Esophagus squamous epithelium (tissue), 4 donors: ENCODE data around the gene BFSP1.

ENCODE experiments used
- CTCF ChIP-seq, 6 experiments: fragments of 450-650 bp in 4 of 6; fragments of 200-600 bp in 2 of 6; sonication (generic) in 2 of 6; IDR thresholded peaks; one replicate each; pipeline ENCODE4 v1.5.1; 2016 to 2019; ENCODE audit warnings: antibody characterized with exemption in 6 of 6, mild to moderate bottlenecking in 4 of 6, moderate library complexity in 4 of 6
- POLR2A ChIP-seq, 4 donors: fragments of 450-650 bp; IDR thresholded peaks; one replicate each; pipeline ENCODE4 v1.6.1; 2017; ENCODE audit warnings: antibody characterized with exemption in 4 of 4, mild to moderate bottlenecking in 4 of 4, moderate library complexity in 3 of 4

- TF ChIP-seq CTCF (IDR thresholded peaks at IDR 0.05) (no peak), POLR2A (IDR thresholded peaks at IDR 0.05) (no peak)
These were observed 34.1 kb upstream of the BFSP1 start for GRCh38 chr20:17565169-17565845.
